ENCODE measurements around the gene ALKBH8. TPM values are rescaled to one million over a fixed set of nuclear protein-coding genes. Genes with fewer than 3 reads are reported as not detected.
A peak's percentile ranks its signal among the peaks of the same experiment; 100 is the strongest.

Gene ALKBH8
- total RNA-seq, 1 experiment from 2014 or later = 15.7 TPM

GRCh38 chr11:107549253-107549953, 16.1 kb downstream of the ALKBH8 start:
- Histone ChIP-seq H3K27me3 (replicated peaks; ENCODE audit: control insufficient read depth, insufficient read depth, low read length) (no peaks in the 10 kb centered on the region), H3K4me1 (0 out of 2 replicates have a peak, but pooled peaks cover 8% of the 10 kb centered on the region), H3K36me3 (ENCODE audit: control insufficient read depth, insufficient read depth, low read length) (peaks cover 2% of the 10 kb centered on the region), H3K4me3 (ENCODE audit: low read depth, low read length) (no peak overlapping the region), H3K9me3 (no peaks in the 10 kb centered on the region)
- no peaks in the 10 kb centered on the region for H3K9me3 Mint-ChIP-seq (ENCODE audit: unreplicated experiment)
- BruUV-seq (replicated peaks) = no TSS peak
- peak in 1 of 2 experiments; percentile 50 for DNase-seq
- CTCF ChIA-PET = interaction anchor here (0.7 to 2.1 kb wide), 8 partner anchors 9 to 222 kb away, joined by 3 to 36 read pairs (median 4); partner anchors contain the start of gene CWF19L2
- TF ChIP-seq CTCF (IDR thresholded peaks at IDR 0.05; ENCODE audit: insufficient read depth in 1 of 2, low read depth in 1 of 2, low read length in 1 of 2, severe bottlenecking in 1 of 2, unreplicated experiment in 1 of 2) = peak; percentile 88 to 94
- intact Hi-C loops (cut with micrococcal nuclease; ENCODE audit: unreplicated experiment) = loop anchor here (1.0 kb wide), 5 partner anchors 14 to 349 kb away; no protein-coding TSS in a partner anchor
- H3K27me3 Mint-ChIP-seq (ENCODE audit: insufficient read depth, unreplicated experiment) = no peaks in the 10 kb centered on the region
- POLR2A ChIA-PET = no interaction called here
- peaks cover 28% of the 10 kb centered on the region for H3K36me3 Mint-ChIP-seq (ENCODE audit: insufficient read depth, unreplicated experiment)
- no peak overlapping the region for H3K4me3 Mint-ChIP-seq (ENCODE audit: unreplicated experiment)
- no peak overlapping the region for H3K27ac Mint-ChIP-seq (ENCODE audit: unreplicated experiment)
- H3K4me1 Mint-ChIP-seq (ENCODE audit: low read depth, unreplicated experiment) = peaks cover 7% of the 10 kb centered on the region

GRCh38 chr11:107547961-107548360, 17.6 kb downstream of the ALKBH8 start:
- CTCF ChIA-PET = interaction anchor here (0.6 kb wide), 1 partner anchor 15 kb away, joined by 3 read pairs; no protein-coding TSS in a partner anchor
- no peak for DNase-seq
- H3K27ac Mint-ChIP-seq (ENCODE audit: unreplicated experiment) = no peak overlapping the region
- POLR2A ChIA-PET = no interaction called here
- H3K36me3 ChIP-seq (ENCODE audit: control insufficient read depth, insufficient read depth, low read length) = peaks cover 2% of the 10 kb centered on the region
- no TSS peak for BruUV-seq (replicated peaks)
- no peak overlapping the region for H3K4me3 ChIP-seq (ENCODE audit: low read depth, low read length)
- TF ChIP-seq CTCF (IDR thresholded peaks at IDR 0.05; ENCODE audit: insufficient read depth in 1 of 2, low read depth in 1 of 2, low read length in 1 of 2, severe bottlenecking in 1 of 2, unreplicated experiment in 1 of 2) = no peak
- H3K9me3 ChIP-seq = no peaks in the 10 kb centered on the region
- H3K4me3 Mint-ChIP-seq (ENCODE audit: unreplicated experiment) = no peak overlapping the region
- 0 out of 2 replicates have a peak, but pooled peaks cover 8% of the 10 kb centered on the region for H3K4me1 ChIP-seq
- no peaks in the 10 kb centered on the region for H3K9me3 Mint-ChIP-seq (ENCODE audit: unreplicated experiment)
- H3K4me1 Mint-ChIP-seq (ENCODE audit: low read depth, unreplicated experiment) = peaks cover 7% of the 10 kb centered on the region
- no peaks in the 10 kb centered on the region for H3K27me3 ChIP-seq (replicated peaks; ENCODE audit: control insufficient read depth, insufficient read depth, low read length)
- intact Hi-C loops (cut with micrococcal nuclease; ENCODE audit: unreplicated experiment) = no loop called here
- H3K27me3 Mint-ChIP-seq (ENCODE audit: insufficient read depth, unreplicated experiment) = no peaks in the 10 kb centered on the region
- peaks cover 16% of the 10 kb centered on the region for H3K36me3 Mint-ChIP-seq (ENCODE audit: insufficient read depth, unreplicated experiment)

- TF ChIP-seq CTCF (IDR thresholded peaks at IDR 0.05; ENCODE audit: insufficient read depth in 1 of 2, low read depth in 1 of 2, low read length in 1 of 2, severe bottlenecking in 1 of 2, unreplicated experiment in 1 of 2) = no peak
- CTCF ChIA-PET = no interaction called here
- H3K9me3 Mint-ChIP-seq (ENCODE audit: unreplicated experiment) = no peaks in the 10 kb centered on the region
- Histone ChIP-seq H3K4me1 (0 out of 2 replicates have a peak, but pooled peaks cover 7% of the 10 kb centered on the region), H3K27me3 (replicated peaks; ENCODE audit: control insufficient read depth, insufficient read depth, low read length) (no peaks in the 10 kb centered on the region), H3K36me3 (ENCODE audit: control insufficient read depth, insufficient read depth, low read length) (peaks cover 2% of the 10 kb centered on the region), H3K9me3 (no peaks in the 10 kb centered on the region), H3K4me3 (ENCODE audit: low read depth, low read length) (no peak overlapping the region)
- no TSS peak for BruUV-seq (replicated peaks)
- POLR2A ChIA-PET = no interaction called here
- H3K36me3 Mint-ChIP-seq (ENCODE audit: insufficient read depth, unreplicated experiment) = peaks cover 13% of the 10 kb centered on the region
- H3K27ac Mint-ChIP-seq (ENCODE audit: unreplicated experiment) = no peak overlapping the region
- peaks cover 7% of the 10 kb centered on the region for H3K4me1 Mint-ChIP-seq (ENCODE audit: low read depth, unreplicated experiment)
- no peaks in the 10 kb centered on the region for H3K27me3 Mint-ChIP-seq (ENCODE audit: insufficient read depth, unreplicated experiment)
- DNase-seq = no peak
- intact Hi-C loops (cut with micrococcal nuclease; ENCODE audit: unreplicated experiment) = no loop called here
- H3K4me3 Mint-ChIP-seq (ENCODE audit: unreplicated experiment) = no peak overlapping the region
Observed at GRCh38 chr11:107545101-107545514, 20.4 kb downstream of the ALKBH8 start.

All from Caco-2 (cell line).